GM10248 (cell line): ENCODE measurements around the gene KANK2.

Experiments used
- CTCF ChIA-PET: fragments of 300-600 bp; sonication (Branson Sonifier 250); formaldehyde crosslinking; extraction: SDS; loops from one replicate; lab custom pipeline; 2021; ENCODE audit warnings: antibody characterized with exemption; lab: Yijun Ruan, JAX
- POLR2A ChIA-PET: fragments of 350-650 bp; sonication (Branson Sonifier 250); formaldehyde crosslinking; extraction: SDS; loops from one replicate; lab custom pipeline; 2020; ENCODE audit warnings: antibody characterized with exemption; lab: Yijun Ruan, JAX
- DNase-seq: peaks from one replicate; pipeline ENCODE4 v3.0.0; 2012; ENCODE audit errors: extremely low spot score
- CTCF ChIP-seq: IDR thresholded peaks from 2 replicates; pipeline ENCODE4 v1.5.1; 2012; ENCODE audit warnings: mild to moderate bottlenecking, low read depth; ENCODE audit errors: extremely low read depth, missing control alignments, control extremely low read depth

KANK2 gene

DNA sequence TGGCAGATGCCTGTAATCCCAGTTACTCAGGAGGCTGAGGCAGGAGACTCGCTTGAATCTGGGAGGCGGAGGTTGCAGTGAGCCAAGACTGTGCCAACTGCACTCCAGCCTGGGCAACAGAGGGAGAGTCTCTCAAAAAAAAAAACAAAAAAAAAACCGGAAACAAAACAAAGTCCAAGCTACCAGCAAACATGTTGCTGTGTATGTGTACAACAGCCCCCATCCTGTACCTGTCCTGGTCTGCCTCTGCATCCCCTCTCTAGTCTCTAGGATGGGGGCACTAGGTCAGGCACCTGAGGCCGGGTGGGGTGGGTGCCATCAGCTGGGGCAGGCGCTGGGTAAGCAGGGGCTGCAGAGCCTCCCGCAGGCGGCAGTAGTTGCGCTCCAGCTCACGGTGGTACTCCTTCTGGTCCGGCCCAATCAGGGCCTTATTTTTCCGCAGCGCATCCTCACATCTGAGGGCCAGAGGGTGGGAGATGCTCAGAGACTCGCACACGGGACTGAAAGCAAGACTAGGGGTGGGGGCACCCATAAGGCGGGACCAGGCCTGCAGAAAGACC, 2.8 kb upstream of the KANK2 start:
- no peak for DNase-seq
- CTCF ChIA-PET, result no interaction called here
- TF ChIP-seq CTCF, result no peak
- POLR2A ChIA-PET, result no interaction called here

- POLR2A ChIA-PET, result no interaction called here
These were observed 2.2 kb upstream of the KANK2 start for GRCh38 chr19:11199517-11199916.

GRCh38 chr19:11198769-11199424, 1.6 kb upstream of the KANK2 start:
- ChIA-PET POLR2A (no interaction called here), CTCF (interaction anchor here (1.2 kb wide), 1 partner anchor 8 kb away, joined by 4 read pairs; no protein-coding TSS in a partner anchor)
- DNase-seq, result no peak
- TF ChIP-seq CTCF, result no peak

More at GRCh38 chr19:11199517-11199916, 2.2 kb upstream of the KANK2 start:
- DNase-seq, result no peak
- CTCF ChIA-PET, result no interaction called here
- TF ChIP-seq CTCF, result no peak

DNA sequence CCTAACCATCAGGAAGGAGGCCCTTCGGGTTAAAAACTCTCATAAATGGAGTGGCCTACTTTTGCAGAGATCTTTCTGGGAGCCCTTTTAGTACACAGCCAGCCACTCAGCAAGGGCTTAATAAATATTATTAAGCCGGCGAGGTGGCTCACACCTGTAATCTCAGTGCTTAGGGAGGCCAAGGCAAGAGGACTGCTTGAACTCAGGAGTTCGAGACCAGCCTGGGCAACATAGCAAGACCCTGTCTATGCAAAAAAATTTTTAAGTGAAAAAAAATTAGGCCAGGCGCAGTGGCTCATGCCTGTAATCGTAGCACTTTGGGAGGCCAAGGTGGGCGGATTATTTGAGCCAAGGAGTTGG, 810 bp upstream of the KANK2 start:
- DNase-seq, result no peak
- ChIA-PET CTCF (interaction anchor here (1.0 to 1.2 kb wide), 2 partner anchors 9 to 72 kb away, joined by 4 to 5 read pairs; no protein-coding TSS in a partner anchor), POLR2A (interaction anchor here (0.6 kb wide), 2 partner anchors 16 to 357 kb away, joined by 4 to 6 read pairs; no protein-coding TSS in a partner anchor)
- no peak for TF ChIP-seq CTCF

DNA sequence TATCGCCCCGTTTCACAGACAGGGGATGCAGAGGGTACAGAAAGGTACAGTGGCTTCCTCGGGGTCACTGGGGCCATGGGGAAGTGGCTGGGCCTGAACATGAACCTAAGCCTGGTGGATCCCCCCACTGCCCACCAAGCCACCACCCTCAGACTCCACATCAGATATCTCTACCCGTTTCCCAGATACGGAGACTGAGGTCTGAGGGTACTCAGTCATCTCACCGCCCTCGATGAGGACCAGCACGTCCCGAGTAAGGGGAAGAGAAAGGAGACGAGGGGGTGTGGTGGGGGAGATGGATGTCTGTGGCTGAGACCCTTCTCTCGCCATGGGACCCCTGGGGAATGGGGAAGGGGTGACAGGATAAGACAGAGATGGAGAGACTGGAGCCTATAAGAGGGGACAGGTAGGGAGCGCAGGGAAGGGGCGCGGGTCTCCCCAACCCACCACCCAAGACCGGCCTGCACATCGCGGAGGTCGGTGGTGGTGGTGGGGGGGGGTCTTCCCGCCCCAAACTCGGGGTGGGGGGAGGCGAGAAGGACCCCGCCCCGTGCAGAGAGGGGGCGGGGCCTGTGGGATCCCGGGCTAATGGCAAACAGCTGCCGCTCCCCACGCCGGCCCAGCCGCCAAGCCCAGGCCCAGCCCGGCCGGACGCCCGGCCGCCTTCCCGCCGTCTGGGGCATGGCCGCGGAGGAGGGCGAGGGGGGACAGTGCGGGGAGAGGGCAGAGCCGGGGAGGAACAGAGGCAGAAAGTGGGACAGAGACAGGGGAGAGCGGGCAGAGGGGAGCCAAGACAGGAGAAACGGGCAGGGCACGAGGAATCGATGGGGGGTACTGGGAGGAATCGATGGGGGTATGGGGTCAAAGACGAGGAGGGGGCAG, 698 bp downstream of the KANK2 start:
- TF ChIP-seq CTCF, result no peak
- ChIA-PET CTCF (interaction anchor here (0.7 kb wide), 1 partner anchor 161 kb away, joined by 3 read pairs; no protein-coding TSS in a partner anchor), POLR2A (no interaction called here)
- peak; percentile 51 for DNase-seq

DNA sequence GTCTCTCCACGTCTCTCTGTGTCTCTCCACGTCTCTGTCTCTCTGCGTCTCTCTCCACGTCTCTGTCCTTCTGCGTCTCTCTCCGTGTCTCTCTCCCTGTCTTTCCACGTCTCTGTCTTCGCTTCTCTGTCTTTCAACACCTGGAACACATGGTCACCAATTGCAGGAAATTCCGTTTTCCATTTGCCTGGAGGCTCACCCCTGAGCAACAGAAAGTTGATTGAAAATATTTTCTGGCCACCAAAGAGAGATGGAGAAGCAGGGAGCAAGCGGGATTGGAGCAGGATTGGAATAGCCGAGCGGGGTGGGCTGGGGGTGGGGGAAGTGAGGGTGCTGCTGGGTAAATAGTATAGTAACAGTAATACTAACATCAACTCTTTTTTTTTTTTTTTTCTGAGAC, 1.7 kb downstream of the KANK2 start:
- no peak for DNase-seq
- TF ChIP-seq CTCF, result no peak
- ChIA-PET CTCF (interaction anchor here (0.7 kb wide), 1 partner anchor 160 kb away, joined by 3 read pairs; no protein-coding TSS in a partner anchor), POLR2A (no interaction called here)
